Measurements from ENCODE around the gene APELA. TPM values are rescaled to one million over a fixed set of nuclear protein-coding genes. Genes with fewer than 3 reads are reported as not detected.

APELA gene
- total RNA-seq, 1 donor from 2014 or later: not detected

Other genes with a start within 250 kb of the APELA start
- gene SMIM31, start 123.0 kb upstream of the APELA start, total RNA-seq: not detected
- gene TRIM61, start 100.5 kb downstream of the APELA start, total RNA-seq: 1.2 TPM
- gene TRIM60, start 154.8 kb downstream of the APELA start, total RNA-seq: not detected
- gene TRIM75, start 176.7 kb downstream of the APELA start, total RNA-seq: not detected
- gene TMEM192, start 235.7 kb downstream of the APELA start, total RNA-seq: 26.5 TPM